Measurements from ENCODE around the gene IL17RB. TPM values are rescaled to one million over a fixed set of nuclear protein-coding genes. Genes with fewer than 3 reads are reported as not detected.

The IL17RB gene
- total and polyA plus RNA-seq, 2 of the 8 experiments (the other 6 are each of a cell fraction or from before 2014, with no cell fraction given), result 7.0 to 24.6 TPM

- WGBS, 2 experiments (ENCODE audit: extremely low coverage in 1 of 2, insufficient coverage in 1 of 2, insufficient read length in 1 of 2, insufficient replicate concordance in 2 of 2, low coverage in 1 of 2, low lambda C conversion rate in 2 of 2, missing lambda C conversion rate in 1 of 2), result 92% methylated on average over 12 of the region's 12 CpGs; no CpG with 5 or more reads in 1 of the 2 experiments
- Histone ChIP-seq H4K5ac (ENCODE audit: insufficient read length, low read depth, low read length) (no peak overlapping the region), H3K79me1 (ENCODE audit: low read depth, low read length) (no peaks in the 10 kb centered on the region), H4K91ac (replicated peaks; ENCODE audit: insufficient read length, low read length) (no peak overlapping the region), H3K79me2 (ENCODE audit: control insufficient read depth in 1 of 2, insufficient read depth in 2 of 2, low read length in 2 of 2) (no peaks in the 10 kb centered on the region), H2AFZ (ENCODE audit: low read length) (no peak overlapping the region), H3K27me3 (replicated peaks in 1 of 4; ENCODE audit: control insufficient read depth in 3 of 4, extremely low read depth in 1 of 4, insufficient read depth in 3 of 4, low read length in 3 of 4) (no peaks in the 10 kb centered on the region; a peak in 1 of 7 replicates), H3K14ac (ENCODE audit: insufficient read length) (no peak overlapping the region), H2BK15ac (ENCODE audit: low read length) (no peak overlapping the region), H3K4ac (replicated peaks; ENCODE audit: insufficient read length, low read depth, low read length) (no peak overlapping the region), H3K4me3 (ENCODE audit: extremely low read depth in 1 of 4, insufficient read depth in 2 of 4, low read depth in 3 of 4, low read length in 4 of 4) (no peak overlapping the region), H2AK5ac (ENCODE audit: low read depth, low read length) (no peak overlapping the region), H4K20me1 (replicated peaks in 1 of 2; ENCODE audit: control insufficient read depth in 1 of 2, insufficient read depth in 2 of 2, low read length in 2 of 2) (peaks cover 0 to 6% of the 10 kb centered on the region in 2 experiments), H3K9ac (replicated peaks in 1 of 4; ENCODE audit: extremely low read depth in 1 of 4, low read depth in 3 of 4, low read length in 3 of 4) (no peak overlapping the region), H3K9me3 (ENCODE audit: insufficient read depth in 2 of 2, low read depth in 1 of 2, low read length in 1 of 2) (no peaks in the 10 kb centered on the region), H2BK5ac (ENCODE audit: low read depth, low read length) (no peak overlapping the region), H3K18ac (ENCODE audit: extremely low read depth, low read length) (no peak overlapping the region), H4K8ac (ENCODE audit: extremely low read depth, insufficient read depth, low read length) (no peak overlapping the region), H3K36me3 (ENCODE audit: control insufficient read depth in 2 of 4, insufficient read depth in 4 of 4, low read length in 3 of 4) (no peaks in the 10 kb centered on the region), H3K56ac (replicated peaks; ENCODE audit: insufficient read length, low read depth, low read length) (no peak overlapping the region), H3K27ac (ENCODE audit: low read depth, low read length) (no peak overlapping the region), H2BK120ac (replicated peaks; ENCODE audit: low read depth, low read length) (no peak overlapping the region), H3K4me1 (replicated peaks in 1 of 4; ENCODE audit: control insufficient read depth in 3 of 4, insufficient read depth in 4 of 4, low read length in 3 of 4) (peaks cover 0 to 7% (median 0%) of the 10 kb centered on the region in 4 experiments; a peak in 3 of 7 replicates), H3K4me2 (ENCODE audit: insufficient read depth in 1 of 2, low read depth in 2 of 2, low read length in 2 of 2) (no peak overlapping the region), H3K23me2 (ENCODE audit: low read depth, low read length) (peaks cover 6% of the 10 kb centered on the region; the same call in 1 of the 2 replicates), H3K23ac (ENCODE audit: insufficient read length) (no peak overlapping the region), H2BK12ac (ENCODE audit: low read depth, low read length) (no peak overlapping the region), H2BK20ac (ENCODE audit: low read length) (no peak overlapping the region)
- ChIA-PET CTCF (ENCODE audit: partially characterized antibody) (interaction anchor here (1.3 kb wide), 2 partner anchors 16 to 110 kb away, joined by 3 read pairs; no protein-coding TSS in a partner anchor), POLR2A (ENCODE audit: partially characterized antibody) (interaction anchor here (1.2 kb wide), 1 partner anchor 9 kb away, joined by 5 read pairs; no protein-coding TSS in a partner anchor)
- DNase-seq (ENCODE audit: low read depth in 1 of 2, low spot score in 2 of 2), result no peak
- FAIRE-seq, result no peak
- no peak for TF ChIP-seq KDM4A (IDR thresholded peaks at IDR 0.05; ENCODE audit: low read depth, low read length, severe bottlenecking)
- TF ChIP-seq MAFK (IDR thresholded peaks at IDR 0.05; ENCODE audit: low read depth, low read length), result no peak
- TF ChIP-seq CBX5 (IDR thresholded peaks at IDR 0.05; ENCODE audit: low read depth, low read length), result no peak
- TF ChIP-seq KDM1A (IDR thresholded peaks at IDR 0.05; ENCODE audit: borderline replicate concordance, low read length), result no peak
- TF ChIP-seq, protein P1, sequence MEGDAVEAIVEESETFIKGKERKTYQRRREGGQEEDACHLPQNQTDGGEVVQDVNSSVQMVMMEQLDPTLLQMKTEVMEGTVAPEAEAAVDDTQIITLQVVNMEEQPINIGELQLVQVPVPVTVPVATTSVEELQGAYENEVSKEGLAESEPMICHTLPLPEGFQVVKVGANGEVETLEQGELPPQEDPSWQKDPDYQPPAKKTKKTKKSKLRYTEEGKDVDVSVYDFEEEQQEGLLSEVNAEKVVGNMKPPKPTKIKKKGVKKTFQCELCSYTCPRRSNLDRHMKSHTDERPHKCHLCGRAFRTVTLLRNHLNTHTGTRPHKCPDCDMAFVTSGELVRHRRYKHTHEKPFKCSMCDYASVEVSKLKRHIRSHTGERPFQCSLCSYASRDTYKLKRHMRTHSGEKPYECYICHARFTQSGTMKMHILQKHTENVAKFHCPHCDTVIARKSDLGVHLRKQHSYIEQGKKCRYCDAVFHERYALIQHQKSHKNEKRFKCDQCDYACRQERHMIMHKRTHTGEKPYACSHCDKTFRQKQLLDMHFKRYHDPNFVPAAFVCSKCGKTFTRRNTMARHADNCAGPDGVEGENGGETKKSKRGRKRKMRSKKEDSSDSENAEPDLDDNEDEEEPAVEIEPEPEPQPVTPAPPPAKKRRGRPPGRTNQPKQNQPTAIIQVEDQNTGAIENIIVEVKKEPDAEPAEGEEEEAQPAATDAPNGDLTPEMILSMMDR (IDR thresholded peaks at IDR 0.05; ENCODE audit: control extremely low read depth in 1 of 3, insufficient read depth in 1 of 3, low read depth in 1 of 3, low read length in 3 of 3), result no peak
- TF ChIP-seq CTBP2 (IDR thresholded peaks at IDR 0.05; ENCODE audit: borderline replicate concordance, insufficient read depth, insufficient read length, low read length), result no peak
- TF ChIP-seq GABPA (IDR thresholded peaks at IDR 0.05; ENCODE audit: borderline replicate concordance, insufficient read depth, low read length), result no peak
- TF ChIP-seq CREB1 (IDR thresholded peaks at IDR 0.05), result no peak
- TF ChIP-seq RNF2 (IDR thresholded peaks at IDR 0.05; ENCODE audit: borderline replicate concordance, low read depth, low read length, missing control alignments, poor library complexity, severe bottlenecking), result no peak
- TF ChIP-seq EZH2 (IDR thresholded peaks at IDR 0.05; ENCODE audit: low read depth, low read length, severe bottlenecking), result no peak
- TF ChIP-seq SIX5 (IDR thresholded peaks at IDR 0.05; ENCODE audit: low read depth, low read length), result no peak
Observed at GRCh38 chr3:53809267-53809666, 37.1 kb upstream of the IL17RB start.
